GM18873 (cell line): ENCODE data around the gene SARS1.

Source experiments
- ATAC-seq: cut with Tn5 transposase; IDR thresholded peaks from one replicate; pipeline ENCODE4 v1.9.1; 2021; ENCODE audit warnings: mild to moderate bottlenecking, moderate library complexity, moderate number of reproducible peaks; ENCODE audit not compliant: unreplicated experiment, low FRiP score

The SARS1 gene

DNA sequence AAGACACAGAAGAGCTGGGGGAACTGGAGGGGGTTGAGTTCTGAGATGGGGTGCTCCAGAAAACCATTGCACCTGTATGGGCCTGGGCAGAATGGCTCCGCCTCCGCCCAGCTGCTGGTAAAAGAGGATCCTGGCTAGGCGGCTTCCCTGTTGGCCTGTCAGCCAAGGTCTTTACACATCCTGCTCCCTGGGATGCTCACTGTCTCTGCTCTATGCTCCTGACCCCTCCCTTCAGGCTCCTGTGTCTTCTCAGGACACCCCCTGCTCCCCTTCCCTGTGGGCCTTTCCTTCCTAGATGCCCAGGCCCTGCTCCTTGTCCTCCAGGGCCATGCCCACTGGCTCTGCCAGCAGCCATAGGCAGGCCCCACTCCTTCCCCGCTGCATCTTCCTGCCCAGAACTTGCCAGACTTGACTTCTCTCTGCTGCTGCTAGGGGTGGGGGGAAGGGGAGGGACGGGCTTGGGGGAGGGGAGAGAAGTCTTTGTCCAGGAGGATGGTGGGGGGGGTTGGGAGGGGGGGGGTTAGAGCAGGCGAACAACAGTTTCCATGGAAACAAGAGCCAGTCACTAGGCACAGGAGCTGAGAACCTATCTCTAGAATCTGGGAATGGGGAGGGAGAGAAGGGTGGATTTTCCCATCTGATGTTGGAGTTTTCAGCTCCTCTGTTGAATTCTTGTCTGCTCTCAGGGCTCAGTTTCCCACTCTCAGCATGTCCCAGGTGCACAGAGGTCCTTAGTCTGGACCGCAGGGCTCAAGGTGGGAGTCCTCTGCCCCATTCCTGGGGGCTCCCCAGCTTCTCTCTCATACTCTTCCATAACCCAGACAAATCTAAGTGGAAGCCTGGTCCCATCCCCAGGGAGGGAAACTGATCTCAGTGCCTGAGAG lies 46.2 kb downstream of the SARS1 start:
- ATAC-seq: no peak

- ATAC-seq: no peak
Measured at GRCh38 chr1:109261006-109261405, 47.3 kb downstream of the SARS1 start.

DNA sequence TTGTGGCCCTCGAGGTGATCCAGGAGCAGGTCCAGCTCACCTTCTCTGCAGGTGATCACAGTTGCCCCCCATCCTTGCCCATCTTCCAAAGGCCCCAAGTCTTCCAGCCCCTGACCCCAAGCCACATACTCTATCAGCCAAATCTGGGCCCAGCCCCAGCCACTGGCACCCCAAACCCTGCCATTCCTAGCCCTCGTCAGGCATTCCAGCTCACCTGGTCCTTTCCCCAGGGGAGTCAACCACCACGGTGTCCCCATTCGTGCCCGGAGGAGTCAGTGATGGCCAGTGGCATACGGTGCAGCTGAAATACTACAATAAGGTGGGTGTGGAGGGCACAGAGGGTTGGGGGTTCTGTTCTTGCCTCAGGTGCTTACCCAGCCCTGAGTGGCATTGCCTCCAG lies 47.9 kb downstream of the SARS1 start:
- ATAC-seq: no peak

GRCh38 chr1:109262231-109263055 lies 48.7 kb downstream of the SARS1 start:
- ATAC-seq: no peak

- no peak for ATAC-seq
Measured at GRCh38 chr1:109263234-109263596, 49.5 kb downstream of the SARS1 start.

- ATAC-seq: no peak
Measured at GRCh38 chr1:109263597-109264378, 50.1 kb downstream of the SARS1 start.

DNA sequence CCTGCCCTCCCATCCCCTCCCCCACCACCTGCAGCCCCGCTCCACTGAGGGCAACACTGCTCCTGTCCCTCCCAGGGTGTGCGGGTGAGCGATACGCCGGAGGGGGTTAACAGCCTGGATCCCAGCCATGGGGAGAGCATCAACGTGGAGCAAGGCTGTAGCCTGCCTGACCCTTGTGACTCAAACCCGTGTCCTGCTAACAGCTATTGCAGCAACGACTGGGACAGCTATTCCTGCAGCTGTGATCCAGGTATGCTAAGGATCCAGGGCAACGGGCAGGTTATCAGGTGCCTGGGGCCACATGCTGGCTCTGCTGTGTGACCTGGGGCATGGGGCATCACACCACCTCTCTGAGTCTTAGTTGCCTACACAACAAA lies 50.6 kb downstream of the SARS1 start:
- ATAC-seq: no peak

GRCh38 chr1:109265016-109265415 lies 51.3 kb downstream of the SARS1 start:
- no peak for ATAC-seq

DNA sequence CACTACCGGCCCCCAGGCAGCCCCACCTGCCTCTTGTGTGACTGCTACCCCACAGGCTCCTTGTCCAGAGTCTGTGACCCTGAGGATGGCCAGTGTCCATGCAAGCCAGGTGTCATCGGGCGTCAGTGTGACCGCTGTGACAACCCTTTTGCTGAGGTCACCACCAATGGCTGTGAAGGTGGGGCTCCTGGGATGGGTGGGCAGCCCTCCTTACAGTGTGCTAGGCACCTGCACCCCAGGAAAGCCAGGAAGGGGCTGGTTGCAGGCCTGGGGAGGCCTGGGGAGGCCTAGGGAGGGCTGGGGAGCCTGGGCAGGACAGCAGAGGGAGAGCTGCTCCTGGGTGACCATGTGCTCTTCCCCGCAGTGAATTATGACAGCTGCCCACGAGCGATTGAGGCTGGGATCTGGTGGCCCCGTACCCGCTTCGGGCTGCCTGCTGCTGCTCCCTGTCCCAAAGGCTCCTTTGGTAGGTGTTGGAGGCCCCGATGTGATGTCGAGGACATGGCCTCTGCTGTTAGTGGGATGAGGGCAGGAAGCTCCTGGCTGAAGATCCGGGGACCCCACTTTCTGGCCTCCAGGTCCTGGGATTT lies 52.1 kb downstream of the SARS1 start:
- ATAC-seq: no peak

DNA sequence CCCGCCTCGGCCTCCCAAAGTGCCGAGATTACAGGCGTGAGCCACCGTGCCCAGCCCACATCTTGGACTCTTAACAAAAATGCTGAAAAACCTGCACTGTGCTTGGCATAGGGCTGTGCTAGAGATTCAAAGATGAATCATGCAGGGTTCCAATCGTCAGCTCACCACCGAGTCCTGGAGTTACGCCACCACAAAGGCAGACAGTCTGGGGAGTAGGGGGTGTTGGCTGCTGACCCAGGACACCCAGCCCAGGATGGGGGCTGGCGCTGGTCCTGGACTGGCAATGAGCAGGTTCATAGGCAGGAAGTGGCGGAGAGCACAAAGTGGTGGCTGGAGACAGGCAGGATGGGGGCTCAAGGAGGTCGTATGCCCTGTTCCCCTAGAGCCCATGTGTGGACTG lies 53.2 kb downstream of the SARS1 start:
- ATAC-seq: no peak

DNA sequence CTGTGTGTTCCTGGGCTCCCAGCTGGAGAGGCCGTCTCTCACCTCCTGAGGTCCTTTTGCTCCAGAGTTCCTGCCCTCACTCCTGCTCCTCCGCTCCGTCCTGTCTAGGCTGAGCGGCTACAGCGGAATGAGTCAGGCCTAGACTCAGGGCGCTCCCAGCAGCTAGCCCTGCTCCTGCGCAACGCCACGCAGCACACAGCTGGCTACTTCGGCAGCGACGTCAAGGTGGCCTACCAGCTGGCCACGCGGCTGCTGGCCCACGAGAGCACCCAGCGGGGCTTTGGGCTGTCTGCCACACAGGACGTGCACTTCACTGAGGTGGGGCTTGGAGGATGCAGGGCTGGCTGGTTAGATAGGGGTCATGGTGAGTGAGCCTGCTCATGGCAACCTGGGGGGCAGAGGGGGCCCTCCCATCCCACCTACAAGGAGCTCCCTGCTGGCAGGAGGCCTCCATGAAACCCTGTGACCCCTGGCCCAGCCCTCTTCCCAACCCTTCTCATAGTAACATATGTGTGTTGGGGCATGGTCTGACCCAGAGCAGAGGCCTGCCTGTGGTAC lies 54.1 kb downstream of the SARS1 start:
- ATAC-seq: no peak

- ATAC-seq: no peak
Measured at GRCh38 chr1:109268431-109269211, 54.9 kb downstream of the SARS1 start.

- ATAC-seq: no peak
Measured at GRCh38 chr1:109269212-109269980, 55.7 kb downstream of the SARS1 start.

DNA sequence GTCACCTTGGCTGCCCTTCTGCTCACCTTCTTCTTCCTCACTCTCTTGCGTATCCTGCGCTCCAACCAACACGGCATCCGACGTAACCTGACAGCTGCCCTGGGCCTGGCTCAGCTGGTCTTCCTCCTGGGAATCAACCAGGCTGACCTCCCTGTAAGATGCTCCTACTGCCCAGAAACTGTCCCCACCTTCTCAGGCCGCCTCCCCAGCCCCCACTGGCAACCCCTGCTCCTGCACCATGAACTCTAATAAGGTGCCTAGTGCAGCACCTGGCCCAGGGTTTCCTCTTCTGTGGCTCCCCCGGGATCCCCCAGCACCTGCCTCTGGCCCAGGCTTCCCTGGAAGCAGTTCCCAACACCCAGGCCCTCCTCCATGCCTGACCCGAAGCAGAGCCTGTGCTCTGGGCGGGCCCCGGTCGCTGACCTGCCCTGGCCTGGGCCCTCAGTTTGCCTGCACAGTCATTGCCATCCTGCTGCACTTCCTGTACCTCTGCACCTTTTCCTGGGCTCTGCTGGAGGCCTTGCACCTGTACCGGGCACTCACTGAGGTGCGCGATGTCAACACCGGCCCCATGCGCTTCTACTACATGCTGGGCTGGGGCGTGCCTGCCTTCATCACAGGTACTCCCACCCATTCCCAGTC lies 56.4 kb downstream of the SARS1 start:
- ATAC-seq: no peak

DNA sequence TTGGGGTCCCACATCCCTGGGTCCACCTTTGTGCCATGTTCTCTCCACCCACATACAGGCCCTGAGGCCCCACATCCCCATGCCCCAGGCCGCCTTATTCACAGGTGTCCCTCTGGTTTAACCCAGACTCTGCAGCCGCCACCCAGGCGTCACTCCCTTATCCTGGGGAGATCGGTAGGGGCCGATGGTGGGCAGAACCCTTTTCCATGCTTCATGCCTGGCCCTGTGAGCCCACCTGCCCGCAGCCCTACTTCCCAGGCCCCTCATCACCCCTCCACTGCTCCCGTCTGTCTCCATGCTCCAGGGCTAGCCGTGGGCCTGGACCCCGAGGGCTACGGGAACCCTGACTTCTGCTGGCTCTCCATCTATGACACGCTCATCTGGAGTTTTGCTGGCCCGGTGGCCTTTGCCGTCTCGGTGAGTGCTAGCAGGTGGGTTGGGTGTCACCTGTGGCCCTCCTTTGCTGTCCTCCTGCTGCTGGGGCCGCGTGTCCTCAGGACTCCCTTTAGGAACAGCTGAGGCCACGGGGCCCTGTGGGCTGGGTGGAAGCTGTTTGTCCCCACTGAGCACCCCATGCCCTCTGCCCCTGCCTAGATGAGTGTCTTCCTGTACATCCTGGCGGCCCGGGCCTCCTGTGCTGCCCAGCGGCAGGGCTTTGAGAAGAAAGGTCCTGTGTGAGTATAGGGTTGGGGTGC lies 57.1 kb downstream of the SARS1 start:
- ATAC-seq: no peak

DNA sequence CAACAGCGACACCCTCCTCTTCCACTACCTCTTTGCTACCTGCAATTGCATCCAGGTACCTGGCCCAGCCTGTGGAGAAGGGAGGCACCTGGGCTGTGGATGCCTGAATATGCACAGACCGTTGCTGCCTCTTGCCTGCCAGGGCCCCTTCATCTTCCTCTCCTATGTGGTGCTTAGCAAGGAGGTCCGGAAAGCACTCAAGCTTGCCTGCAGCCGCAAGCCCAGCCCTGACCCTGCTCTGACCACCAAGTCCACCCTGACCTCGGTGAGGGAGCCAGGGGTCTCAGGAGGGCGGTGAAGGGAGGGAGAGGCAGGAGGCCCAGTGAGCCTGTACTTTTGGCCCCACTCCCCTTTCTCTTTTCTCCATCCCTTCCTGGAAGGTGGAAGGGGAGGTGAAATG lies 57.7 kb downstream of the SARS1 start:
- ATAC-seq: no peak

GRCh38 chr1:109272021-109272799 lies 58.5 kb downstream of the SARS1 start:
- ATAC-seq: no peak
